ENCODE results near the gene METTL15. TPM values are rescaled to one million over a fixed set of nuclear protein-coding genes. Genes with fewer than 3 reads are reported as not detected.

METTL15 gene
- total and polyA plus RNA-seq, 2 of the 8 experiments (the other 6 are each of a cell fraction or from before 2014, with no cell fraction given): 5.4 to 10.5 TPM

DNA sequence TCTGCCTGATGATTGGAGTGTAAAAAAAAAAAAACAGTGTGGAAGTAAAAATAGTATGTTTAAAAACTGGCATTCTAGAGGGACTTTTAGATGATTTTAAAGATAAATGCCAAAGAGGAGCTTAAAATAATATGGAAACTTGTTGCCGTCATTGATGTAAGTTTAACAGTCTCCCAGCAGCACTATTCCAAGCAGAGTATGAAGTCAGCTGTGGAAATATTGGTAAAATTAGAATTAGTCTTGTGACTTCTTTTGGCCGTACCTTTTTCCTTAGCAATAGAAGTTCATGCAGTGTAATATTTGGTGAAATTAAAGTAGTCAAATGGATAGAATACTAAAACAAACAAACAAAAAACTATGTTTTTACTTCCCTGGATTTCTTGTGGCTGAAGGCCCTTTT is 134.9 kb downstream of the METTL15 start:
- H2BK15ac ChIP-seq (ENCODE audit: low read length): no peak overlapping the region
- TF ChIP-seq EP300 (IDR thresholded peaks at IDR 0.05; ENCODE audit: borderline replicate concordance in 1 of 2, low read depth in 2 of 2, low read length in 2 of 2): no peak
- no peak for TF ChIP-seq POLR2AphosphoS5 (IDR thresholded peaks at IDR 0.05; ENCODE audit: low read depth, low read length)
- no peak for TF ChIP-seq CREB1 (IDR thresholded peaks at IDR 0.05)
- no peak for TF ChIP-seq CHD2 (IDR thresholded peaks at IDR 0.05; ENCODE audit: low read length)
- TF ChIP-seq KDM1A (IDR thresholded peaks at IDR 0.05; ENCODE audit: borderline replicate concordance, low read length): no peak
- no peak for TF ChIP-seq SIRT6 (IDR thresholded peaks at IDR 0.05; ENCODE audit: low read length)
- no peak for TF ChIP-seq CBX5 (IDR thresholded peaks at IDR 0.05; ENCODE audit: low read depth, low read length)
- H2AK5ac ChIP-seq (ENCODE audit: low read depth, low read length): no peak overlapping the region
- H3K4me1 ChIP-seq (replicated peaks in 1 of 4; ENCODE audit: control insufficient read depth in 3 of 4, insufficient read depth in 4 of 4, low read length in 3 of 4): no peaks in the 10 kb centered on the region
- CTCF ChIA-PET (ENCODE audit: partially characterized antibody): interaction anchor here (0.6 kb wide), 1 partner anchor 946 kb away, joined by 3 read pairs; no protein-coding TSS in a partner anchor
- no peak overlapping the region for H3K9ac ChIP-seq (replicated peaks in 1 of 4; ENCODE audit: extremely low read depth in 1 of 4, low read depth in 3 of 4, low read length in 3 of 4)
- no peak overlapping the region for H3K14ac ChIP-seq (ENCODE audit: insufficient read length)
- no peak overlapping the region for H3K4me2 ChIP-seq (ENCODE audit: insufficient read depth in 1 of 2, low read depth in 2 of 2, low read length in 2 of 2)
- H2BK5ac ChIP-seq (ENCODE audit: low read depth, low read length): no peak overlapping the region
- no peak overlapping the region for H3K27ac ChIP-seq (ENCODE audit: low read depth, low read length)
- no peaks in the 10 kb centered on the region for H3K27me3 ChIP-seq (replicated peaks in 1 of 4; ENCODE audit: control insufficient read depth in 3 of 4, extremely low read depth in 1 of 4, insufficient read depth in 3 of 4, low read length in 3 of 4)
- POLR2A ChIA-PET (ENCODE audit: partially characterized antibody): no interaction called here
- H3K4ac ChIP-seq (replicated peaks; ENCODE audit: insufficient read length, low read depth, low read length): no peak overlapping the region
- H3K79me2 ChIP-seq (ENCODE audit: control insufficient read depth in 1 of 2, insufficient read depth in 2 of 2, low read length in 2 of 2): no peaks in the 10 kb centered on the region
- H3K23me2 ChIP-seq (ENCODE audit: low read depth, low read length): no peaks in the 10 kb centered on the region
- no peak for DNase-seq (ENCODE audit: low read depth in 1 of 2, low spot score in 2 of 2)
- H3K36me3 ChIP-seq (ENCODE audit: control insufficient read depth in 2 of 4, insufficient read depth in 4 of 4, low read length in 3 of 4): no peaks in the 10 kb centered on the region
- no peak overlapping the region for H2AFZ ChIP-seq (ENCODE audit: low read length)
- H3K79me1 ChIP-seq (ENCODE audit: low read depth, low read length): no peaks in the 10 kb centered on the region
- H4K5ac ChIP-seq (ENCODE audit: insufficient read length, low read depth, low read length): no peak overlapping the region
- no peak overlapping the region for H3K18ac ChIP-seq (ENCODE audit: extremely low read depth, low read length)
- no peak overlapping the region for H3K4me3 ChIP-seq (ENCODE audit: extremely low read depth in 1 of 4, insufficient read depth in 2 of 4, low read depth in 3 of 4, low read length in 4 of 4)
- no peak for FAIRE-seq
- no peak overlapping the region for H4K8ac ChIP-seq (ENCODE audit: extremely low read depth, insufficient read depth, low read length)
- H4K20me1 ChIP-seq (replicated peaks in 1 of 2; ENCODE audit: control insufficient read depth in 1 of 2, insufficient read depth in 2 of 2, low read length in 2 of 2): peaks cover 0 to 1% of the 10 kb centered on the region in 2 experiments
- no peak overlapping the region for H3K23ac ChIP-seq (ENCODE audit: insufficient read length)
- 96% methylated on average over 2 of the region's 2 CpGs; no CpG with 5 or more reads in 1 of the 2 experiments for WGBS, 2 experiments (ENCODE audit: extremely low coverage in 1 of 2, insufficient coverage in 1 of 2, insufficient read length in 1 of 2, insufficient replicate concordance in 2 of 2, low coverage in 1 of 2, low lambda C conversion rate in 2 of 2, missing lambda C conversion rate in 1 of 2)
- H2BK20ac ChIP-seq (ENCODE audit: low read length): no peak overlapping the region
- no peak overlapping the region for H2BK12ac ChIP-seq (ENCODE audit: low read depth, low read length)
- H3K9me3 ChIP-seq (ENCODE audit: insufficient read depth in 2 of 2, low read depth in 1 of 2, low read length in 1 of 2): peaks cover 0 to 6% of the 10 kb centered on the region in 2 experiments; a peak in 1 of 4 replicates
- no peak overlapping the region for H3K56ac ChIP-seq (replicated peaks; ENCODE audit: insufficient read length, low read depth, low read length)
- H2BK120ac ChIP-seq (replicated peaks; ENCODE audit: low read depth, low read length): no peak overlapping the region
- no peak overlapping the region for H4K91ac ChIP-seq (replicated peaks; ENCODE audit: insufficient read length, low read length)
